OCI-LY3 (cell line): ENCODE measurements around the gene SDK2.

ENCODE experiments used
- H2AFZ ChIP-seq: fragments of 200-600, 300-600 bp; shearing (Covaris generic); 2 replicates; pipeline ENCODE4 v1.6.0; 2014; ENCODE audit warnings: antibody characterized with exemption, low read depth, low read length
- H3K27ac ChIP-seq: fragments of 200-600, 300-600 bp; sonication (generic); 2 replicates; pipeline ENCODE4 v1.5.1; 2014; ENCODE audit warnings: mild to moderate bottlenecking, low read length, moderate library complexity, mixed read lengths
- H3K27me3 ChIP-seq: fragments of 200-600, 300-600 bp; sonication (generic); 2 replicates; pipeline ENCODE4 v1.6.1; 2014; ENCODE audit warnings: low read depth, low read length, mixed read lengths
- H3K36me3 ChIP-seq: fragments of 200-600, 300-600 bp; sonication (generic); replicated peaks from 2 replicates; pipeline ENCODE3; 2014; ENCODE audit warnings: low read depth, low read length, mixed read lengths
- H3K4me1 ChIP-seq: fragments of 300-600, 200-600 bp; sonication (generic); 2 replicates; pipeline ENCODE4 v1.6.1; 2014; ENCODE audit warnings: low read length, mixed read lengths
- H3K4me2 ChIP-seq: fragments of 200-600, 300-600 bp; sonication (generic); 2 replicates; pipeline ENCODE4 v1.6.1; 2014; ENCODE audit warnings: low read length, mixed read lengths
- H3K4me3 ChIP-seq: fragments of 300-600, 200-600 bp; sonication (generic); 2 replicates; pipeline ENCODE4 v1.5.1; 2014; ENCODE audit warnings: antibody characterized with exemption, mild to moderate bottlenecking, low read length, moderate library complexity
- H3K79me2 ChIP-seq: fragments of 300-600, 200-600 bp; shearing (Covaris generic); 2 replicates; pipeline ENCODE4 v1.6.1; 2014; ENCODE audit warnings: mild to moderate bottlenecking, low read length, mixed read lengths
- H3K9ac ChIP-seq: fragments of 300-600, 200-600 bp; shearing (Covaris generic); 2 replicates; pipeline ENCODE4 v1.6.0; 2014; ENCODE audit warnings: mild to moderate bottlenecking, low read length, moderate library complexity
- H3K9me3 ChIP-seq: fragments of 200-600, 300-600 bp; shearing (Covaris generic); 2 replicates; pipeline ENCODE4 v1.6.1; 2014; ENCODE audit warnings: low read length, mixed read lengths; ENCODE audit not compliant: insufficient read depth
- H4K20me1 ChIP-seq: fragments of 200-600, 300-600 bp; sonication (generic); 2 replicates; pipeline ENCODE4 v1.6.1; 2016; ENCODE audit warnings: low read length, mixed read lengths; ENCODE audit not compliant: insufficient read depth
- EZH2phosphoT487 ChIP-seq: fragments of 200-600 bp; shearing (Covaris generic); IDR thresholded peaks from 2 replicates; pipeline ENCODE4 v1.6.1; 2018; ENCODE audit warnings: antibody characterized with exemption, mixed run types, low read depth
- TF ChIP-seq, protein P1 (sequence below): fragments of 200-600, 300-600 bp; sonication (generic); IDR thresholded peaks from 2 replicates; pipeline ENCODE4 v1.5.1; 2014; ENCODE audit warnings: antibody characterized with exemption, low read length, low read depth

Gene SDK2

GRCh38 chr17:73489991-73490390 is 154.3 kb downstream of the SDK2 start:
- no peak overlapping the region for H3K4me3 ChIP-seq
- H3K4me1 ChIP-seq, result no peaks in the 10 kb centered on the region
- no peak overlapping the region for H2AFZ ChIP-seq
- H4K20me1 ChIP-seq, result no peaks in the 10 kb centered on the region
- peaks cover 7% of the 10 kb centered on the region for H3K27me3 ChIP-seq
- H3K27ac ChIP-seq, result no peak overlapping the region
- no peak overlapping the region for H3K4me2 ChIP-seq
- no peaks in the 10 kb centered on the region for H3K79me2 ChIP-seq
- H3K36me3 ChIP-seq, result no peaks in the 10 kb centered on the region
- H3K9me3 ChIP-seq, result no peaks in the 10 kb centered on the region
- H3K9ac ChIP-seq, result no peak overlapping the region
- no peak for TF ChIP-seq EZH2phosphoT487
- TF ChIP-seq, protein P1, sequence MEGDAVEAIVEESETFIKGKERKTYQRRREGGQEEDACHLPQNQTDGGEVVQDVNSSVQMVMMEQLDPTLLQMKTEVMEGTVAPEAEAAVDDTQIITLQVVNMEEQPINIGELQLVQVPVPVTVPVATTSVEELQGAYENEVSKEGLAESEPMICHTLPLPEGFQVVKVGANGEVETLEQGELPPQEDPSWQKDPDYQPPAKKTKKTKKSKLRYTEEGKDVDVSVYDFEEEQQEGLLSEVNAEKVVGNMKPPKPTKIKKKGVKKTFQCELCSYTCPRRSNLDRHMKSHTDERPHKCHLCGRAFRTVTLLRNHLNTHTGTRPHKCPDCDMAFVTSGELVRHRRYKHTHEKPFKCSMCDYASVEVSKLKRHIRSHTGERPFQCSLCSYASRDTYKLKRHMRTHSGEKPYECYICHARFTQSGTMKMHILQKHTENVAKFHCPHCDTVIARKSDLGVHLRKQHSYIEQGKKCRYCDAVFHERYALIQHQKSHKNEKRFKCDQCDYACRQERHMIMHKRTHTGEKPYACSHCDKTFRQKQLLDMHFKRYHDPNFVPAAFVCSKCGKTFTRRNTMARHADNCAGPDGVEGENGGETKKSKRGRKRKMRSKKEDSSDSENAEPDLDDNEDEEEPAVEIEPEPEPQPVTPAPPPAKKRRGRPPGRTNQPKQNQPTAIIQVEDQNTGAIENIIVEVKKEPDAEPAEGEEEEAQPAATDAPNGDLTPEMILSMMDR, result no peak

DNA sequence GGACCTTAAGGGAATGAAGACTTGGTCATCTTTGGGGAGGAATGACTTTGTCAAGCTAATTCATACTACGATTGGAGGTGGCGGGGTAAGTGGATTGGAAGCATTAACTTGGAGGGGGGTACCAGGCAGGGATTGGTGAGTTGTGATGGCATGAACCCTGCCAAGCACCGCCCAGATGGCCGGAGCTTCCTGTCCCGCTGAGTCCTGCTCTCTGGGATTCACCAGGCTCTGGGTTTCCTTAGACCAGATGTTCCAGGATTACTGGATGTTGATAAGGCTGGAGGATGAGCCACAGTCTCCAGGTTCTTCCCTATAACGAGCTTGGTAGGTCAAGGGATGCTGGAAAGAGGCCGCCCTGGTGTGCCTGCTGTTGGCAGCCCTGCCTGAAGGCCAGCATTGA is 154.9 kb downstream of the SDK2 start:
- no peak overlapping the region for H3K4me2 ChIP-seq
- H2AFZ ChIP-seq, result no peak overlapping the region
- no peaks in the 10 kb centered on the region for H3K4me1 ChIP-seq
- no peaks in the 10 kb centered on the region for H3K9me3 ChIP-seq
- H3K4me3 ChIP-seq, result no peak overlapping the region
- no peak overlapping the region for H3K9ac ChIP-seq
- no peaks in the 10 kb centered on the region for H4K20me1 ChIP-seq
- H3K79me2 ChIP-seq, result no peaks in the 10 kb centered on the region
- no peaks in the 10 kb centered on the region for H3K36me3 ChIP-seq
- peaks cover 2% of the 10 kb centered on the region; the same call in 1 of the 2 replicates for H3K27me3 ChIP-seq
- TF ChIP-seq, protein P1, result no peak
- no peak for TF ChIP-seq EZH2phosphoT487
- no peak overlapping the region for H3K27ac ChIP-seq

- Histone ChIP-seq H4K20me1 (no peaks in the 10 kb centered on the region), H2AFZ (no peak overlapping the region), H3K4me3 (no peak overlapping the region), H3K36me3 (no peaks in the 10 kb centered on the region), H3K4me1 (no peaks in the 10 kb centered on the region), H3K4me2 (no peak overlapping the region), H3K27ac (no peak overlapping the region), H3K9ac (no peak overlapping the region), H3K27me3 (peaks cover 3% of the 10 kb centered on the region; the same call in 1 of the 2 replicates), H3K9me3 (no peaks in the 10 kb centered on the region), H3K79me2 (no peaks in the 10 kb centered on the region)
- TF ChIP-seq, protein P1, result no peak
- no peak for TF ChIP-seq EZH2phosphoT487
Observed at GRCh38 chr17:73485130-73485529, 159.1 kb downstream of the SDK2 start.

DNA sequence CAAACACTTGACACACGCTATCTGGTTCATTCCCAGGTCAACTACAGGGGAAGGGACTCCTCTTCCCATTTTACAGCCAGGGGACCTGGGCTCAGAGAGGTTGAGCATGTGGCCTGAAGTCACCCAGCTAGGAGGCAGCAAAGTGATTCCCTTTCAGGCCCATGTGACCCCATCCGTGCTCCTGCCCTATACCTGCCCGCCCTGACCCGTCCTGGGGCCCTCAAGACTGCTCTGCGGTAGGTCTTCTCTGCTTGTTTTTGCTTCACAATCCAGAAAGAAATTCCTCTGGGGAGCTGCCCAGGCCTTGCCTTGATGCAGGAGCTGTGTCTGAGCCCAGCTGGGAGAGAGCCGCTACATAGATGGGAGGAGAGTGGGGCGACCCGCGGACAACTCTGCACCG is 161.4 kb downstream of the SDK2 start:
- no peaks in the 10 kb centered on the region for H3K79me2 ChIP-seq
- H4K20me1 ChIP-seq, result no peaks in the 10 kb centered on the region
- H2AFZ ChIP-seq, result no peak overlapping the region
- no peak overlapping the region for H3K9ac ChIP-seq
- H3K36me3 ChIP-seq, result no peaks in the 10 kb centered on the region
- H3K27ac ChIP-seq, result no peak overlapping the region
- no peak overlapping the region for H3K4me2 ChIP-seq
- no peaks in the 10 kb centered on the region for H3K4me1 ChIP-seq
- no peaks in the 10 kb centered on the region for H3K9me3 ChIP-seq
- no peak for TF ChIP-seq EZH2phosphoT487
- TF ChIP-seq, protein P1, result no peak
- H3K4me3 ChIP-seq, result no peak overlapping the region
- H3K27me3 ChIP-seq, result 0 out of 2 replicates have a peak, but pooled peaks cover 4% of the 10 kb centered on the region
